HCT116 (cell line): ENCODE data around the gene XRCC3.

Experiments used
- CEBPB ChIP-seq: IDR thresholded peaks from 2 replicates; pipeline ENCODE4 v1.6.1; 2012; ENCODE audit warnings: low read depth
- EGR1 ChIP-seq: IDR thresholded peaks from 2 replicates; pipeline ENCODE4 v1.6.1; 2012; ENCODE audit warnings: low read depth
- EZH2 ChIP-seq: fragments of 200-600 bp; sonication (generic); IDR thresholded peaks from 2 replicates; pipeline ENCODE4 v1.6.1; 2017; ENCODE audit warnings: antibody characterized with exemption, mixed run types
- EZH2phosphoT487 ChIP-seq: fragments of 200-600 bp; IDR thresholded peaks from 2 replicates; pipeline ENCODE4 v1.6.1; 2018; ENCODE audit warnings: antibody characterized with exemption, borderline replicate concordance
- POLR2A ChIP-seq: IDR thresholded peaks from 2 replicates; pipeline ENCODE4 v1.7.0; 2011; ENCODE audit warnings: borderline replicate concordance; ENCODE audit not compliant: insufficient read depth, insufficient read length; ENCODE audit errors: extremely low read depth
- TF ChIP-seq, protein P1 (sequence below), 3 experiments: fragments of 200-600 bp in 1 of 3; sonication (generic) in 1 of 3; IDR thresholded peaks in 2 of 3; conservative IDR thresholded peaks in 1 of 3; 2 replicates each; pipeline ENCODE4 v1.5.1; 2012 to 2017; ENCODE audit warnings: low read depth in 2 of 3, low read length in 2 of 3, antibody characterized with exemption in 1 of 3, borderline replicate concordance in 1 of 3, control low read depth in 1 of 3, mild to moderate bottlenecking in 1 of 3, mixed read lengths in 1 of 3, mixed run types in 1 of 3, moderate library complexity in 1 of 3; ENCODE audit not compliant: insufficient read depth in 1 of 3

DNA sequence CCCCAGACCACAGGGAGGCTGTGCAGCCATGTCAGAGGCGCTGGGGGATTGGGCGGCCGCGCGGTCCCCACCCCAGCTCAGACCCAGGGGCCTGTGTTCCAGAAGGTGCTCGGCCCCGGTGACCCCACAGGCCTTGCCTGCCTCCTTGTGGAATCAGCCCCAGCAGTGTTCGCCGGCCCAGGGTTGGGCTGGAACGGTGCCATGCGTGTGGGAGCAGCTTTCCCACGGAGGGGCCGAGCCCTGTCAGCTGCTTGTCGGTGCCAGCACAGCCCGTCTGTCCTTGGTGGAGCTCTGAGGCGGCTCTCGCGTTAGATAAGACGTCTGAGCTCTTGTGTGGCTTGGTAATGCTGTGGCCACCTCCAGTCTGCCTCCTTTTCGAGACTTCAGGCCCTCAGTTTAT is 8.9 kb upstream of the XRCC3 start:
- TF ChIP-seq, protein P1, sequence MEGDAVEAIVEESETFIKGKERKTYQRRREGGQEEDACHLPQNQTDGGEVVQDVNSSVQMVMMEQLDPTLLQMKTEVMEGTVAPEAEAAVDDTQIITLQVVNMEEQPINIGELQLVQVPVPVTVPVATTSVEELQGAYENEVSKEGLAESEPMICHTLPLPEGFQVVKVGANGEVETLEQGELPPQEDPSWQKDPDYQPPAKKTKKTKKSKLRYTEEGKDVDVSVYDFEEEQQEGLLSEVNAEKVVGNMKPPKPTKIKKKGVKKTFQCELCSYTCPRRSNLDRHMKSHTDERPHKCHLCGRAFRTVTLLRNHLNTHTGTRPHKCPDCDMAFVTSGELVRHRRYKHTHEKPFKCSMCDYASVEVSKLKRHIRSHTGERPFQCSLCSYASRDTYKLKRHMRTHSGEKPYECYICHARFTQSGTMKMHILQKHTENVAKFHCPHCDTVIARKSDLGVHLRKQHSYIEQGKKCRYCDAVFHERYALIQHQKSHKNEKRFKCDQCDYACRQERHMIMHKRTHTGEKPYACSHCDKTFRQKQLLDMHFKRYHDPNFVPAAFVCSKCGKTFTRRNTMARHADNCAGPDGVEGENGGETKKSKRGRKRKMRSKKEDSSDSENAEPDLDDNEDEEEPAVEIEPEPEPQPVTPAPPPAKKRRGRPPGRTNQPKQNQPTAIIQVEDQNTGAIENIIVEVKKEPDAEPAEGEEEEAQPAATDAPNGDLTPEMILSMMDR (IDR thresholded peaks at IDR 0.05 in 2 of 3, conservative IDR thresholded peaks at IDR 0.05 in 1 of 3; ENCODE audit: borderline replicate concordance in 1 of 3, insufficient read depth in 1 of 3, low read depth in 2 of 3, low read length in 2 of 3): no peak
- TF ChIP-seq EGR1 (no peak), POLR2A (no peak), EZH2 (no peak), CEBPB (no peak), EZH2phosphoT487 (no peak)
